Measurements from ENCODE around the gene CT47C1.

DNA sequence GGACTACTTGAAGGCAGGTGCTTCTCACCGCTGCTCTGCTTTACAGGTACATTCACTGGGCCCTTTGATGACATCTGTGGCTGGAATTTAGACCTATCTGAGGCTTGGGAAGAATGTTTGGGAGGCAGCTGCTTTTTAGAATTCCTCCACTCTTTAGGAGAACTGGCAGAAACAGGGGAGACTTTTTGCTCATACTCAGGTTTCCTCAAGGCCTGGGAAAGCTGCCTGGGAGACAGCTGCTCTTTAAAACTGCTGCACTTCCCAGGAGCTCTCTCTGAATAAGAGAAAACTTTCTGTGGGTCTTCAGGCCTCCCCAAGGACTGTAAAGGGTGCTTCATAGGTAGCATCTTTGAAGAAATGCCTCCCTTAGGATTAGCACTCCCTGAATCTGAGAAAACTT lies 14.3 kb downstream of the CT47C1 start:
- TF ChIP-seq POLR2A (IDR thresholded peaks at IDR 0.05): no peak
- TF ChIP-seq, protein P1, sequence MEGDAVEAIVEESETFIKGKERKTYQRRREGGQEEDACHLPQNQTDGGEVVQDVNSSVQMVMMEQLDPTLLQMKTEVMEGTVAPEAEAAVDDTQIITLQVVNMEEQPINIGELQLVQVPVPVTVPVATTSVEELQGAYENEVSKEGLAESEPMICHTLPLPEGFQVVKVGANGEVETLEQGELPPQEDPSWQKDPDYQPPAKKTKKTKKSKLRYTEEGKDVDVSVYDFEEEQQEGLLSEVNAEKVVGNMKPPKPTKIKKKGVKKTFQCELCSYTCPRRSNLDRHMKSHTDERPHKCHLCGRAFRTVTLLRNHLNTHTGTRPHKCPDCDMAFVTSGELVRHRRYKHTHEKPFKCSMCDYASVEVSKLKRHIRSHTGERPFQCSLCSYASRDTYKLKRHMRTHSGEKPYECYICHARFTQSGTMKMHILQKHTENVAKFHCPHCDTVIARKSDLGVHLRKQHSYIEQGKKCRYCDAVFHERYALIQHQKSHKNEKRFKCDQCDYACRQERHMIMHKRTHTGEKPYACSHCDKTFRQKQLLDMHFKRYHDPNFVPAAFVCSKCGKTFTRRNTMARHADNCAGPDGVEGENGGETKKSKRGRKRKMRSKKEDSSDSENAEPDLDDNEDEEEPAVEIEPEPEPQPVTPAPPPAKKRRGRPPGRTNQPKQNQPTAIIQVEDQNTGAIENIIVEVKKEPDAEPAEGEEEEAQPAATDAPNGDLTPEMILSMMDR (IDR thresholded peaks at IDR 0.05): no peak
- no peak for TF ChIP-seq EP300 (IDR thresholded peaks at IDR 0.05)
- TF ChIP-seq POLR2AphosphoS5 (IDR thresholded peaks at IDR 0.05): no peak
